ENCODE data around the gene USP31. TPM values are rescaled to one million over a fixed set of nuclear protein-coding genes. Genes with fewer than 3 reads are reported as not detected.
A peak's percentile ranks its signal among the peaks of the same experiment; 100 is the strongest.
"Not testable (repeated sequence)": the region's sequence is repeated elsewhere in the genome, so short reads cannot be mapped to it uniquely, and the experiment has no call there.

Gene USP31
- total RNA-seq, 1 experiment from 2014 or later, result 23.6 TPM

DNA sequence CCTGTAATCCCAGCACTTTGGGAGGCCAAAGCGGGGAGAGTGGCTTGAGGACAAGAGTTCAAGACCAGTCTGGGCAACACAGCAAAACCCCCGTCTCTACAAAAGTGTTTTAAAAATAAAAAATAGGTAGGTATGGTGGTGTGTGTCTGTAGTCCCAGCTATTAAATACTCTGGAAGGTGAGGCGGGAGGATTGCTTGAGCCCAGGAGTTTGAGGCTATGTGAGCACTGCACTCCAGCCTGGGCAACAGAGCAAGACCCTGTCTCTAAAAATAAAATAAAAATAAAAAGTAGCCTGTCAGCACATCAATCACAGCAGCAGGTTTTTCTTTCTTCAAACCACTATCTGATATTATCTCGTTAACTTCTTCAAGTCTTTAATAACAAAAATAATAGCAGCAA is 1.6 kb downstream of the USP31 start:
- Mint-ChIP-seq H3K36me3 (ENCODE audit: insufficient read depth, unreplicated experiment) (peaks cover 39% of the 10 kb centered on the region), H3K9me3 (ENCODE audit: low read depth, unreplicated experiment) (no peaks in the 10 kb centered on the region), H3K27me3 (ENCODE audit: unreplicated experiment) (peaks cover 22% of the 10 kb centered on the region), H3K27ac (ENCODE audit: unreplicated experiment) (peak overlapping the region; percentile 96), H3K4me1 (ENCODE audit: low read depth, unreplicated experiment) (peaks cover 32% of the 10 kb centered on the region), H3K4me3 (ENCODE audit: low read depth, unreplicated experiment) (peak overlapping the region; percentile 95)
- intact Hi-C loops (cut with micrococcal nuclease; ENCODE audit: unreplicated experiment), result loop anchor here (10.0 kb wide), 1 partner anchor 63 kb away; no protein-coding TSS in a partner anchor
- TSS peak; percentile 38 for BruUV-seq (replicated peaks)
- TF ChIP-seq, protein P1, sequence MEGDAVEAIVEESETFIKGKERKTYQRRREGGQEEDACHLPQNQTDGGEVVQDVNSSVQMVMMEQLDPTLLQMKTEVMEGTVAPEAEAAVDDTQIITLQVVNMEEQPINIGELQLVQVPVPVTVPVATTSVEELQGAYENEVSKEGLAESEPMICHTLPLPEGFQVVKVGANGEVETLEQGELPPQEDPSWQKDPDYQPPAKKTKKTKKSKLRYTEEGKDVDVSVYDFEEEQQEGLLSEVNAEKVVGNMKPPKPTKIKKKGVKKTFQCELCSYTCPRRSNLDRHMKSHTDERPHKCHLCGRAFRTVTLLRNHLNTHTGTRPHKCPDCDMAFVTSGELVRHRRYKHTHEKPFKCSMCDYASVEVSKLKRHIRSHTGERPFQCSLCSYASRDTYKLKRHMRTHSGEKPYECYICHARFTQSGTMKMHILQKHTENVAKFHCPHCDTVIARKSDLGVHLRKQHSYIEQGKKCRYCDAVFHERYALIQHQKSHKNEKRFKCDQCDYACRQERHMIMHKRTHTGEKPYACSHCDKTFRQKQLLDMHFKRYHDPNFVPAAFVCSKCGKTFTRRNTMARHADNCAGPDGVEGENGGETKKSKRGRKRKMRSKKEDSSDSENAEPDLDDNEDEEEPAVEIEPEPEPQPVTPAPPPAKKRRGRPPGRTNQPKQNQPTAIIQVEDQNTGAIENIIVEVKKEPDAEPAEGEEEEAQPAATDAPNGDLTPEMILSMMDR (IDR thresholded peaks at IDR 0.05; ENCODE audit: unreplicated experiment), result no peak
- CTCF ChIA-PET, result interaction anchor here (1.1 kb wide), 1 partner anchor 125 kb away, joined by 3 read pairs; no protein-coding TSS in a partner anchor
- DNase-seq, result no peak

DNA sequence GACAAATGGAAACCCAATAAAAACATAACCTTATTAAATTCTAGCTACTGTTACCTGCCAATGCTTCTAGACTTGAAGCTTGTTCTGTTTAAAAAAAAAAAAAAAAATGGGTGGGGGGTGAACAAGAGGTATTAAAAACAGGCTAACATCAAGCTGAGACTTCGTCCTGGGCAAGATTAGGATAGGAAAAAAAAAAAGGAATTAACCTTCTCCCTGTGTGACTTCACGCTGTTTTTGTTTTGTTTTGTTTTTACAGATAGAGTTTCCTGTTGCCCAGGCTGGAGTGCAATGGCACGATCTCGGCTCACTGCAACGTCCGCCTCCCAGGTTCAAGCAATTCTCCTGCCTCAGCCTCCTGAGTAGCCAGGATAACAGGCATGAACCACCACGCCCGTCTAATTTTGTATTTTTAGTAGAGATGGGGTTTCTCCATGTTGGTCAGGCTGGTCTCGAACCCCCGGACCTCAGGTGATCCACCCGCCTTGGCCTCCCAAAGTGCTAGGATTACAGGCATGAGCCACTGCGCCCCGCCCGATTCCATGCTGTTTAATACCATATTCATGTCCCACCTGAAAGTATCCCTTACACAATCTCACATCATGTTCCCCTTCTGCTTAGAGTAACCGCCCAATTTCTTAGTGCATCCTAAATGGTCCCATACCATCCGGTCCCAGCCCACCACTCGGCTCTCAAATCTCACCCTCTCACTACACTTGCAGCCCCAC is 2.2 kb downstream of the USP31 start:
- Mint-ChIP-seq H3K27me3 (ENCODE audit: unreplicated experiment) (peaks cover 17% of the 10 kb centered on the region), H3K4me1 (ENCODE audit: low read depth, unreplicated experiment) (peaks cover 32% of the 10 kb centered on the region), H3K4me3 (ENCODE audit: low read depth, unreplicated experiment) (peak overlapping the region; percentile 95), H3K9me3 (ENCODE audit: low read depth, unreplicated experiment) (no peaks in the 10 kb centered on the region), H3K36me3 (ENCODE audit: insufficient read depth, unreplicated experiment) (peaks cover 39% of the 10 kb centered on the region), H3K27ac (ENCODE audit: unreplicated experiment) (peak overlapping the region; percentile 60)
- TF ChIP-seq, protein P1 (IDR thresholded peaks at IDR 0.05; ENCODE audit: unreplicated experiment), result no peak
- DNase-seq, result no peak
- BruUV-seq (replicated peaks), result no TSS peak
- intact Hi-C loops (cut with micrococcal nuclease; ENCODE audit: unreplicated experiment), result loop anchor here (10.0 kb wide), 1 partner anchor 62 kb away; no protein-coding TSS in a partner anchor
- CTCF ChIA-PET, result interaction anchor here (1.1 kb wide), 1 partner anchor 125 kb away, joined by 3 read pairs; no protein-coding TSS in a partner anchor

DNA sequence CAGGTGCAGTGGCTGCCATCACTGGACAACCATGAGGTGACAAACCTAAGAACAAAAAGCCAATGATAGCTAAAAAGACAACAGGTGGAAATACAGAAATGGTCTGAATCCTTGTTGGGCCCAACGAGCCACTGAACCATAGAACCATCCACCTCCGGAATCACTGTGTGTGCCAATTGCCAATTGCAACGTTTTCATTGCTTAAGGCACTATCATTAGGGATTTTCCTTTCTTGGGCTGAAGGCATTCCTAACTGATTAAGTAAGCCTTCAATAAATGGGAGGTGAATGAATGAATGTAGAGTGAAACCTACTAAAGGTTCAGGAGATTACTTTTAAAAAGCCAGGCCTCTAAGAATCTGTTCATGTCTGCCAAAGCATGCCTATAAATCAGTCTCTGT is 3.6 kb downstream of the USP31 start:
- TF ChIP-seq, protein P1 (IDR thresholded peaks at IDR 0.05; ENCODE audit: unreplicated experiment), result no peak
- intact Hi-C loops (cut with micrococcal nuclease; ENCODE audit: unreplicated experiment), result loop anchor here (10.0 kb wide), 1 partner anchor 61 kb away; no protein-coding TSS in a partner anchor
- H3K4me1 Mint-ChIP-seq (ENCODE audit: low read depth, unreplicated experiment), result peaks cover 32% of the 10 kb centered on the region
- CTCF ChIA-PET, result no interaction called here
- BruUV-seq (replicated peaks), result no TSS peak
- peak overlapping the region; percentile 45 for H3K27ac Mint-ChIP-seq (ENCODE audit: unreplicated experiment)
- H3K9me3 Mint-ChIP-seq (ENCODE audit: low read depth, unreplicated experiment), result no peaks in the 10 kb centered on the region
- peak overlapping the region; percentile 25 for H3K4me3 Mint-ChIP-seq (ENCODE audit: low read depth, unreplicated experiment)
- DNase-seq, result peak; percentile 28
- H3K36me3 Mint-ChIP-seq (ENCODE audit: insufficient read depth, unreplicated experiment), result peaks cover 39% of the 10 kb centered on the region
- peaks cover 3% of the 10 kb centered on the region for H3K27me3 Mint-ChIP-seq (ENCODE audit: unreplicated experiment)

DNA sequence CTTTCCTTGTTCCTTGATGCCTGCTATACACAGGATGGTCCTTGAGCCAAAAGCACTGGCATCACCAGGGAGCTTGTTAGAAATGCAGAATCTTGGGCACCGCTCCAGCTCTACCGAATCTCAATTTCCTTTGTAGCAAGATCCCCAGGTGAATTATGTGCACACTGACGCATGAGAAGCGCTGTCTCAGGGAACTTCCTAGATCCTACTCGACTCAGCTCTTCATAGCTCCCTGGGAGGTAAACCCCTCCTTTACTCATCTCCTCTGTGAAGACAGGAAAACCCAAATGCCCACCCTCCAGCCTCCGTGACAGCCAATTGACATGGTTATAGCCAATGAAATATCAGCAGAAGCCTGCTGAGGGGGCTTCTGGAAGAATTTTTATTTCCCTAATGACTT is 4.1 kb downstream of the USP31 start:
- Mint-ChIP-seq H3K27ac (ENCODE audit: unreplicated experiment) (peak overlapping the region; percentile 45), H3K4me3 (ENCODE audit: low read depth, unreplicated experiment) (peak overlapping the region; percentile 25), H3K9me3 (ENCODE audit: low read depth, unreplicated experiment) (no peaks in the 10 kb centered on the region), H3K4me1 (ENCODE audit: low read depth, unreplicated experiment) (peaks cover 31% of the 10 kb centered on the region), H3K27me3 (ENCODE audit: unreplicated experiment) (no peaks in the 10 kb centered on the region), H3K36me3 (ENCODE audit: insufficient read depth, unreplicated experiment) (peaks cover 39% of the 10 kb centered on the region)
- no peak for DNase-seq
- TF ChIP-seq, protein P1 (IDR thresholded peaks at IDR 0.05; ENCODE audit: unreplicated experiment), result no peak
- intact Hi-C loops (cut with micrococcal nuclease; ENCODE audit: unreplicated experiment), result loop anchor here (10.0 kb wide), 1 partner anchor 60 kb away; no protein-coding TSS in a partner anchor
- CTCF ChIA-PET, result no interaction called here
- BruUV-seq (replicated peaks), result no TSS peak

DNA sequence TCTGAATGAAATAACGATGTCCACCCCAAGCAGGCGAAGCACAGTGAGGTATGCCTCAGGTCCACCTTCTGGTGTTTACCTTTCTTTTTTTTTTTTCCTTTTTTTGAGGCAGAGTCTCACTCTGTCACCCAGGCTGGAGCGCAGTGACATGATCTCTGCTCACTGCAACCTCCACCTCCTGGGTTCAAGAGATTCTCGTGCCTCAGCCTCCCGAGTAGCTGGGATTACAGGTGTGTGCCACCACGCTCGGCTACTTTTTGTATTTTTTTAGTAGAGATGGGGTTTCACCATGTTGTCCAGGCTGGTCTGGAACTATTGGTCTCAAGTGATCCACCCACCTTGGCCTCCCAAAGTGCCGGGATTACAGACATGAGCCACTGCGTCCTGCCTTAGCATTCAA is 4.9 kb downstream of the USP31 start:
- H3K9me3 Mint-ChIP-seq (ENCODE audit: low read depth, unreplicated experiment); H3K4me3 Mint-ChIP-seq (ENCODE audit: low read depth, unreplicated experiment); DNase-seq; CTCF ChIA-PET; BruUV-seq (replicated peaks); H3K27me3 Mint-ChIP-seq (ENCODE audit: unreplicated experiment); H3K27ac Mint-ChIP-seq (ENCODE audit: unreplicated experiment): not testable (repeated sequence)
- intact Hi-C loops (cut with micrococcal nuclease; ENCODE audit: unreplicated experiment), result loop anchor here (10.0 kb wide), 1 partner anchor 60 kb away; no protein-coding TSS in a partner anchor
- H3K4me1 Mint-ChIP-seq (ENCODE audit: low read depth, unreplicated experiment), result peaks cover 24% of the 10 kb centered on the region
- H3K36me3 Mint-ChIP-seq (ENCODE audit: insufficient read depth, unreplicated experiment), result peaks cover 31% of the 10 kb centered on the region

All from Calu3 (cell line).